T-helper 9 cell (primary cell): ENCODE data around the gene RPL37A.

ENCODE experiments used
- DNase-seq: peaks from one replicate; pipeline ENCODE4 v3.0.0-alpha.2; 2020

The RPL37A gene

GRCh38 chr2:216491793-216492596 lies 6.6 kb upstream of the RPL37A start:
- DNase-seq = no peak

- no peak for DNase-seq
Measured at GRCh38 chr2:216492597-216493333, 5.9 kb upstream of the RPL37A start.

- no peak for DNase-seq
Measured at GRCh38 chr2:216493334-216493685, 5.3 kb upstream of the RPL37A start.

- no peak for DNase-seq
Measured at GRCh38 chr2:216495656-216496055, 3.0 kb upstream of the RPL37A start.

GRCh38 chr2:216497382-216498069 lies 1.1 kb upstream of the RPL37A start:
- no peak for DNase-seq

- no peak for DNase-seq
Measured at GRCh38 chr2:216498070-216498378, 620 bp upstream of the RPL37A start.

- no peak for DNase-seq
Measured at GRCh38 chr2:216499641-216500218, 1.1 kb downstream of the RPL37A start.

GRCh38 chr2:216500572-216500971 lies 1.9 kb downstream of the RPL37A start:
- DNase-seq = no peak

- DNase-seq = no peak
Measured at GRCh38 chr2:216501854-216502253, 3.2 kb downstream of the RPL37A start.

- no peak for DNase-seq
Measured at GRCh38 chr2:216502381-216503158, 3.9 kb downstream of the RPL37A start.

- no peak for DNase-seq
Measured at GRCh38 chr2:216503159-216503629, 4.5 kb downstream of the RPL37A start.

- no peak for DNase-seq
Measured at GRCh38 chr2:216503697-216504375, 5.2 kb downstream of the RPL37A start.

GRCh38 chr2:216504376-216504762 lies 5.7 kb downstream of the RPL37A start:
- DNase-seq = no peak

GRCh38 chr2:216505133-216506106 lies 6.8 kb downstream of the RPL37A start:
- no peak for DNase-seq

GRCh38 chr2:216507220-216508160 lies 8.8 kb downstream of the RPL37A start:
- DNase-seq = no peak

- DNase-seq = no peak
Measured at GRCh38 chr2:216508229-216508628, 9.6 kb downstream of the RPL37A start.

- DNase-seq = no peak
Measured at GRCh38 chr2:216516730-216517350, 18.2 kb downstream of the RPL37A start.

GRCh38 chr2:216517447-216518225 lies 19.0 kb downstream of the RPL37A start:
- DNase-seq = no peak
